DMS79 treated with DMSO at 0.1 percent for 48 hours (cell line): Measurements from ENCODE around the gene EBLN2.

Source experiments
- DNase-seq: peaks from one replicate; lab custom pipeline; 2025; lab: John Stamatoyannopoulos, UW

The EBLN2 gene

DNA sequence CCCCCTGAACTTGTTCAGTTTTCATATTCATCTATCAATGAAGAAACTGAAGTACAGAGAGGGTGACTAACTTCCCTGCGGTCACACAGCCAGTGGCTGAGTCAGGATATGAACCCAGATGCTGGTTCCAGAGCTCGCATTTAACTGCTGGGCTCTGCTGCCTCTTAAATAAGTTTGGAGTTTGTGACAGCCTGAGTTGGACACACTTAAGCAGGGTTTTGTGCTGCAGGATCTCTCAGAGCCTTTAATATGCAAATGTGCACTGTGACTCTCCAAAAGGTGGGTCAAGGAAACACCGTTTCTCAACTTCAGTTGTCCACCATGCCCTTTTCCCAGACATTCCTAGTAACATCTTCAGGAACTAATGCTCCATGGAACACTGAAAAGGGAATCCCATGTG is 45.8 kb downstream of the EBLN2 start:
- DNase-seq = no peak

DNA sequence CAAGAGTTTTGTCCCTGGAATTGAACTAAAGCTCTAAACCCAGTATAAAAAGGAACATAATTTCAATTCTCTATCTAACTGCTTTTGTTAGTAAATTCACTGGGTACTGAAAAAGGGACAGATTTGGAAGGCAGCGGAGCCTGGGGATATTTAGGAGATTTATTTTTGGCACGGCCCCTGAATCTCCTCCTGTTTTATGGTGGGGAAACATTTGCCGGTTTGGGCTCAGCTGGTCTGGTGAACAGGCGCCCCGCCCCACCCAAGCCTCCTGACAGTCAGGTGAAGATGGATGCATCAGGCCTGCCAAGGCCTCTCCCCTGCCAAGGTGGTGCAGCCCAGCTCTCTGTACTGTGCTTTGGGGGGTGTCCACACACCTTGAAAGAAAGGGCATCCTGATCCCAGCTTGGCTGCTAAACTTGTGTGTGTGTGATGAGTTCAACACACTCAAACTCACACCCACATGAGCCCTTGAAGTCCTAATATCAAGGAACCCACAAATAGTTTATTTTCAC is 46.3 kb downstream of the EBLN2 start:
- DNase-seq = no peak

GRCh38 chr3:73108750-73109149 is 47.3 kb downstream of the EBLN2 start:
- no peak for DNase-seq

DNA sequence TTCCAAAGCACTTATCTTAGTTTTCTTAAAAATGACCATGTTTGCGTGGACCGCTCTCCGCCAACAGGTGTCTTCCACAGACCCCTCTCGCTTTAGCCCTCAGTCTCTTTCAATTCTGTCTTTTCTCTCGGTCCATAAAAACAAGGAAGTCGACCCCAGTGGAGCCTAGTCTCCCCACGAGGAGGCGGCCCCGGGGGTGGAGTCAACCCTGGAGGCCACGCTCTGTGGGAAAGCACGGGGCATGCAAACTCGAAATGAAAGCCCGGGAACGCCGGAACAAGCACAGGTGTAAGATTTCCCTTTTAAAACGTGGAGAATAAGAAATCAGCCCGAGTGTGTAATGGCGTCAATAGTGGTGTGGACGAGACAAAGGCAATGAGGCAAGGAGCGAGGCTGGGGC is 49.1 kb downstream of the EBLN2 start:
- no peak for DNase-seq
